RWPE2 (cell line): ENCODE data around the gene ARF4.
A peak's percentile ranks its signal among the peaks of the same experiment; 100 is the strongest.

Source experiments
- ATAC-seq: fragments of 200-7000 bp; cut with Tn5 transposase; 3 replicates; pipeline ENCODE4 v1.9.1; 2021; ENCODE audit warnings: low read depth
- DNase-seq: peaks from one replicate; pipeline ENCODE4 v3.0.0-alpha.2; 2020; ENCODE audit warnings: low spot score
- H3K27ac ChIP-seq: fragments of 450-650 bp; 2 replicates; pipeline ENCODE4 v1.5.1; 2017; ENCODE audit warnings: mild to moderate bottlenecking; ENCODE audit not compliant: poor library complexity, severe bottlenecking
- H3K27me3 ChIP-seq: fragments of 250-450 bp; sonication (Bioruptor Pico); 2 replicates; pipeline ENCODE4 v1.5.1; 2021; ENCODE audit warnings: mild to moderate bottlenecking, moderate library complexity; ENCODE audit not compliant: insufficient read depth, poor library complexity, severe bottlenecking
- H3K36me3 ChIP-seq: fragments of 250-450 bp; sonication (Bioruptor Pico); 2 replicates; pipeline ENCODE4 v1.5.1; 2020; ENCODE audit warnings: low read depth, mild to moderate bottlenecking, moderate library complexity
- H3K4me1 ChIP-seq: fragments of 250-450 bp; sonication (Bioruptor Pico); 2 replicates; pipeline ENCODE4 v1.5.1; 2021; ENCODE audit warnings: mild to moderate bottlenecking, moderate library complexity; ENCODE audit not compliant: insufficient read depth, poor library complexity, severe bottlenecking
- H3K4me3 ChIP-seq: fragments of 250-450 bp; sonication (Bioruptor Pico); 2 replicates; pipeline ENCODE4 v1.5.1; 2021; ENCODE audit warnings: mild to moderate bottlenecking, moderate library complexity; ENCODE audit not compliant: severe bottlenecking
- H3K9me3 ChIP-seq: fragments of 250-450 bp; sonication (Bioruptor Pico); 2 replicates; pipeline ENCODE4 v1.5.1; 2021; ENCODE audit warnings: mild to moderate bottlenecking, moderate library complexity; ENCODE audit not compliant: severe bottlenecking
- TF ChIP-seq, protein P1 (sequence below): fragments of 450-650 bp; IDR thresholded peaks from one replicate; pipeline ENCODE4 v1.5.1; 2017; ENCODE audit warnings: mild to moderate bottlenecking, moderate library complexity; ENCODE audit not compliant: poor library complexity, severe bottlenecking

Gene ARF4

DNA sequence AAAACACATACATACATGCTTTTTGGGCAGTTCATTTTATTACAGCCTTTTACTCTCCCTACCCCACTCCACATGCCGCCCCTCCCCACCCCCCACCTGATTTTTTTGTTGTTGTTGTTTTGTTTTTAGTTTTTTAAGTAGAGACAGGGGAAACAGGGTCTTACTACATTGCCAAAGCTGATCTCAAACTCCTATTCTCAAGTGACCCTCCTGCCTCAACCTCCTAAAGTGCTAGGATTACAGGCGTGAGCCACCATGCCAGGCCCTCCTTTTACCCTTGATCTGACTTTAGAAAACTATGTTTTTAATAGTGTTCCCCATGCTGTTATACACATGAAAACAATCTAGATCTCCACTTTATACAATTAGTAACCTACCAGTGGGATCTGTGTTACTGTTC, 26.3 kb downstream of the ARF4 start:
- Histone ChIP-seq H3K27me3 (no peaks in the 10 kb centered on the region), H3K4me3 (no peak overlapping the region), H3K4me1 (no peaks in the 10 kb centered on the region), H3K9me3 (no peaks in the 10 kb centered on the region), H3K36me3 (peaks cover 74% of the 10 kb centered on the region), H3K27ac (no peak overlapping the region)
- DNase-seq = no peak
- TF ChIP-seq, protein P1, sequence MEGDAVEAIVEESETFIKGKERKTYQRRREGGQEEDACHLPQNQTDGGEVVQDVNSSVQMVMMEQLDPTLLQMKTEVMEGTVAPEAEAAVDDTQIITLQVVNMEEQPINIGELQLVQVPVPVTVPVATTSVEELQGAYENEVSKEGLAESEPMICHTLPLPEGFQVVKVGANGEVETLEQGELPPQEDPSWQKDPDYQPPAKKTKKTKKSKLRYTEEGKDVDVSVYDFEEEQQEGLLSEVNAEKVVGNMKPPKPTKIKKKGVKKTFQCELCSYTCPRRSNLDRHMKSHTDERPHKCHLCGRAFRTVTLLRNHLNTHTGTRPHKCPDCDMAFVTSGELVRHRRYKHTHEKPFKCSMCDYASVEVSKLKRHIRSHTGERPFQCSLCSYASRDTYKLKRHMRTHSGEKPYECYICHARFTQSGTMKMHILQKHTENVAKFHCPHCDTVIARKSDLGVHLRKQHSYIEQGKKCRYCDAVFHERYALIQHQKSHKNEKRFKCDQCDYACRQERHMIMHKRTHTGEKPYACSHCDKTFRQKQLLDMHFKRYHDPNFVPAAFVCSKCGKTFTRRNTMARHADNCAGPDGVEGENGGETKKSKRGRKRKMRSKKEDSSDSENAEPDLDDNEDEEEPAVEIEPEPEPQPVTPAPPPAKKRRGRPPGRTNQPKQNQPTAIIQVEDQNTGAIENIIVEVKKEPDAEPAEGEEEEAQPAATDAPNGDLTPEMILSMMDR = no peak
- no peak for ATAC-seq

DNA sequence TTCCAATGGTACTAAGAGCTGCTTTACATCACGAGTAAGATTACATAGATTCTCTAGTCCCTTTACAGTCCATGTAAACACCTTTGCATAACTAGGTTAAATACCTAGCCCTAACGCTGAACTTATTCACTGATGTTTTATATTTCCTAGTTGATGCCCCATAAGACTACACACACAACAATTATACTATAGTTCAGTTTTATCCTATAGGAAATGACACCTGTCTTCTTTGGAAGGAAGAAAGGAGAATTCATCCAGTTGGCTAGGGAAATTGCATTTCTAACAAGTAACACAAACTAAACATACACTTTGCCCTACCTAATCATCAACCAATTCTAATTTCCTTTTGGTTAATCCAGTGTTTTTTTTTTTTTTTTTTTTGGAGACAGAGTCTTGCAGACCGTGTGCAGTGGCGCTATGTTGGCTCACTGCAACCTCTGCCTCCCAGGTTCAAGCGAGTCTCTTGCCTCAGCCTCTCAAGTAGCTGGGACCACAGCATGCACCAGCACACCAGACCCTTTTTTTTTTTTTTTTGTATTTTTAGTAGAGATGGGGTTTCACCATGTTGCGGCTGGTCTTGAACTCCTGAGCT, 27.2 kb downstream of the ARF4 start:
- Histone ChIP-seq H3K27me3 (no peaks in the 10 kb centered on the region), H3K4me3 (no peak overlapping the region), H3K36me3 (peaks cover 74% of the 10 kb centered on the region), H3K4me1 (no peaks in the 10 kb centered on the region), H3K9me3 (no peaks in the 10 kb centered on the region), H3K27ac (no peak overlapping the region)
- TF ChIP-seq, protein P1 = no peak
- DNase-seq (no peak), ATAC-seq (no peak)

DNA sequence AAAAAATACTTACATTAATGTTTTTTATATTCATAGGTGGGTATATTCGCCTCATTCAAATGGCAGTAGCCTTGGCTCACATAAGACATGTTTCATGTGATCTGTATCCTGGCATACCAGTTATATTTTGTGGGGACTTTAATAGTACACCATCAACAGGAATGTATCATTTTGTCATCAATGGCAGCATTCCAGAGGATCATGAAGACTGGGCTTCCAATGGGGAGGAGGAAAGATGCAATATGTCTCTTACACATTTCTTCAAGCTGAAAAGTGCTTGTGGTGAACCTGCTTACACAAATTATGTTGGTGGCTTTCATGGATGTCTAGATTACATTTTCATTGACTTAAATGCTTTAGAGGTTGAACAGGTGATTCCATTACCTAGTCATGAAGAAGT, 37.6 kb downstream of the ARF4 start:
- DNase-seq = no peak
- Histone ChIP-seq H3K4me3 (no peak overlapping the region), H3K36me3 (peaks cover 68% of the 10 kb centered on the region), H3K9me3 (no peaks in the 10 kb centered on the region), H3K4me1 (peaks cover 18% of the 10 kb centered on the region), H3K27ac (no peak overlapping the region), H3K27me3 (no peaks in the 10 kb centered on the region)
- ATAC-seq = no peak
- TF ChIP-seq, protein P1 = no peak

DNA sequence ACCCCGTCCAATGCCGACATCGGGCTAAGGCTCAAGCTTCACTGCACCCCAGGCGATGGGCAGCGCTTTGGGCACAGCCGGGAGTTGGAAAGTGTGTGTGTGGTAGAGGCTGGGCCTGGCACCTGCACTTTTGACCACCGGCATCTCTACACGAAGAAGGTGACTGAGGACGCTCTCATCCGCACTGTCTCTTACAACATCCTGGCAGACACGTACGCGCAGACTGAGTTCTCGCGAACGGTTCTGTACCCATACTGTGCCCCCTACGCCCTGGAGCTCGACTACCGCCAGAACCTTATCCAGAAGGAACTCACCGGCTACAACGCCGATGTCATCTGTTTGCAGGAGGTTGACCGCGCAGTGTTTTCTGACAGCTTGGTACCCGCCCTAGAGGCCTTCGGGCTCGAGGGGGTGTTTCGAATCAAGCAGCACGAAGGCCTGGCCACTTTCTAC, 40.0 kb downstream of the ARF4 start:
- H3K4me3 ChIP-seq = peak overlapping the region; percentile 59
- TF ChIP-seq, protein P1 = no peak
- peak overlapping the region; percentile 53 for H3K27ac ChIP-seq
- ATAC-seq = peak; percentile 48
- no peaks in the 10 kb centered on the region for H3K9me3 ChIP-seq
- peaks cover 49% of the 10 kb centered on the region for H3K36me3 ChIP-seq
- H3K27me3 ChIP-seq = no peaks in the 10 kb centered on the region
- peaks cover 18% of the 10 kb centered on the region for H3K4me1 ChIP-seq
- DNase-seq = no peak

DNA sequence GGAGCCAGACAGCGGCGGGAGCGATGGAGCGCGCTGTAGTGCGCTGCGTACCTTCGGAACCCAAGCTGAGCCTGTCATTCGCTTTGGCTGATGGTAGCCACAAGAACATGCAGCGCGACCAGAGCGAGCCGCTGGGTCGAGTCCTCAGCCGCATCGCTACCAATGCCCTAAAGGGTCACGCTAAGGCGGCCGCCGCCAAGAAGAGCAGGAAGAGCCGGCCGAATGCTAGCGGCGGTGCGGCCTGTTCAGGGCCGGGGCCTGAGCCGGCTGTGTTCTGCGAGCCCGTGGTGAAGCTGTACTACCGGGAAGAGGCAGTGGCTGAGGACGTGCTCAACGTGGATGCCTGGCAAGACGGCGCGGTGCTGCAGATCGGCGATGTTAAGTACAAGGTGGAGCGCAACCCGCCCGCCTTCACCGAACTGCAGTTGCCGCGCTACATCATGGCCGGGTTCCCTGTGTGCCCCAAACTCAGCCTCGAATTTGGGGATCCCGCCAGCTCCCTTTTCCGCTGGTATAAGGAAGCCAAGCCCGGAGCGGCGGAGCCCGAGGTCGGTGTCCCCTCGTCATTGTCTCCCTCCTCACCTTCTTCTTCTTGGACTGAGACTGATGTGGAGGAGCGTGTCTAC, 40.6 kb downstream of the ARF4 start:
- peak; percentile 46 for ATAC-seq
- Histone ChIP-seq H3K4me1 (peaks cover 18% of the 10 kb centered on the region), H3K36me3 (peaks cover 44% of the 10 kb centered on the region), H3K9me3 (no peaks in the 10 kb centered on the region), H3K27me3 (no peaks in the 10 kb centered on the region), H3K4me3 (peak overlapping the region; percentile 59), H3K27ac (peak overlapping the region; percentile 53)
- TF ChIP-seq, protein P1 = no peak
- DNase-seq = peak; percentile 62
